DMS114 treated with DMSO at 0.1 percent for 48 hours (cell line): ENCODE measurements around the gene NR4A2.
"Not testable (repeated sequence)": the region's sequence is repeated elsewhere in the genome, so short reads cannot be mapped to it uniquely, and the experiment has no call there.

Experiments used
- DNase-seq: peaks from one replicate; lab custom pipeline; 2025; ENCODE audit not compliant: unreplicated experiment; lab: John Stamatoyannopoulos, UW

Gene NR4A2

GRCh38 chr2:156322686-156323231 is 9.8 kb downstream of the NR4A2 start:
- no peak for DNase-seq

- no peak for DNase-seq
These were observed 10.4 kb downstream of the NR4A2 start for GRCh38 chr2:156322051-156322685.

- no peak for DNase-seq
These were observed 11.1 kb downstream of the NR4A2 start for GRCh38 chr2:156321243-156321904.

- DNase-seq = no peak
These were observed 11.9 kb downstream of the NR4A2 start for GRCh38 chr2:156320486-156321098.

- no peak for DNase-seq
These were observed 12.6 kb downstream of the NR4A2 start for GRCh38 chr2:156319811-156320485.

- no peak for DNase-seq
These were observed 14.9 kb downstream of the NR4A2 start for GRCh38 chr2:156317631-156318030.

GRCh38 chr2:156311976-156312375 is 20.5 kb downstream of the NR4A2 start:
- DNase-seq = no peak

GRCh38 chr2:156310773-156311172 is 21.7 kb downstream of the NR4A2 start:
- no peak for DNase-seq

- no peak for DNase-seq
These were observed 22.6 kb downstream of the NR4A2 start for GRCh38 chr2:156309917-156310316.

- DNase-seq = no peak
These were observed 23.4 kb downstream of the NR4A2 start for GRCh38 chr2:156309167-156309566.

GRCh38 chr2:156306821-156307220 is 25.7 kb downstream of the NR4A2 start:
- DNase-seq = no peak

GRCh38 chr2:156305121-156305520 is 27.4 kb downstream of the NR4A2 start:
- DNase-seq = no peak

GRCh38 chr2:156300337-156300736 is 32.2 kb downstream of the NR4A2 start:
- DNase-seq = no peak

GRCh38 chr2:156294945-156295580 is 37.5 kb downstream of the NR4A2 start:
- DNase-seq = no peak

- not testable (repeated sequence) for DNase-seq
These were observed 39.1 kb downstream of the NR4A2 start for GRCh38 chr2:156293382-156293781.

GRCh38 chr2:156279446-156280150 is 52.9 kb downstream of the NR4A2 start:
- no peak for DNase-seq
